ENCODE data around the gene ZNF544.
"Not testable (repeated sequence)": the region's sequence is repeated elsewhere in the genome, so short reads cannot be mapped to it uniquely, and the experiment has no call there.

Gene ZNF544

DNA sequence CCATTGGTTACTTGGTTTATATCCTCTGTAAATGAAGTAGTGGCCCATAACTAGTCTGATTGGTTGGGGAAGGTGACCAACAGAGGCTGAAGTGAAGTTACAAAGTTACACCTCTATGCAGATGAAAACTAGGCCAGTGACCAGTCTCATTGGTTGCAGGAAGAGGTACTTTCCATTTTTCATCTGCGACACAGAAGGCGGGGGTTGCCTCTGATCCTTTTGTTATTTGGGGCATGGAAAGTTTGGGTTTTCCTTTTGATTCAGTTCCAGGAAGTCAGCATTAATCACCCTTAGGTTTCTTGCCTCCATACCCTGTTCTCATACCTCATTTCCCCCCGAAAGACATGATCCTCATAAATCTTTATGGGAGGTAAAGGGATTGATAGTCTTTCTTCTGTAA, 20.2 kb downstream of the ZNF544 start:
- H3K79me2 ChIP-seq (ENCODE audit: low read length), result no peaks in the 10 kb centered on the region
- H3K9me2 ChIP-seq (replicated peaks; ENCODE audit: insufficient read depth, low read length), result no peaks in the 10 kb centered on the region
- no peak overlapping the region for H3K27ac ChIP-seq (ENCODE audit: low read length)
- H3K9me3 ChIP-seq (replicated peaks; ENCODE audit: insufficient read depth, low read length), result no peaks in the 10 kb centered on the region; the same call in 1 of the 2 replicates
- H4K20me1 ChIP-seq (ENCODE audit: insufficient read depth, low read length), result no peaks in the 10 kb centered on the region
- H3K4me3 ChIP-seq (ENCODE audit: low read length), result no peak overlapping the region
- DNase-seq, result no peak
- no peak overlapping the region for H3K9ac ChIP-seq (ENCODE audit: low read length)
- H2AFZ ChIP-seq (ENCODE audit: low read length), result no peak overlapping the region
- no peaks in the 10 kb centered on the region for H3K27me3 ChIP-seq (replicated peaks; ENCODE audit: insufficient read depth, low read length)
- H3F3A ChIP-seq (ENCODE audit: insufficient read depth, low read length), result no peaks in the 10 kb centered on the region
- no peaks in the 10 kb centered on the region for H3K36me3 ChIP-seq (replicated peaks; ENCODE audit: insufficient read depth, low read length)
- H3K4me1 ChIP-seq (ENCODE audit: low read length), result no peaks in the 10 kb centered on the region
- TF ChIP-seq, protein P1, sequence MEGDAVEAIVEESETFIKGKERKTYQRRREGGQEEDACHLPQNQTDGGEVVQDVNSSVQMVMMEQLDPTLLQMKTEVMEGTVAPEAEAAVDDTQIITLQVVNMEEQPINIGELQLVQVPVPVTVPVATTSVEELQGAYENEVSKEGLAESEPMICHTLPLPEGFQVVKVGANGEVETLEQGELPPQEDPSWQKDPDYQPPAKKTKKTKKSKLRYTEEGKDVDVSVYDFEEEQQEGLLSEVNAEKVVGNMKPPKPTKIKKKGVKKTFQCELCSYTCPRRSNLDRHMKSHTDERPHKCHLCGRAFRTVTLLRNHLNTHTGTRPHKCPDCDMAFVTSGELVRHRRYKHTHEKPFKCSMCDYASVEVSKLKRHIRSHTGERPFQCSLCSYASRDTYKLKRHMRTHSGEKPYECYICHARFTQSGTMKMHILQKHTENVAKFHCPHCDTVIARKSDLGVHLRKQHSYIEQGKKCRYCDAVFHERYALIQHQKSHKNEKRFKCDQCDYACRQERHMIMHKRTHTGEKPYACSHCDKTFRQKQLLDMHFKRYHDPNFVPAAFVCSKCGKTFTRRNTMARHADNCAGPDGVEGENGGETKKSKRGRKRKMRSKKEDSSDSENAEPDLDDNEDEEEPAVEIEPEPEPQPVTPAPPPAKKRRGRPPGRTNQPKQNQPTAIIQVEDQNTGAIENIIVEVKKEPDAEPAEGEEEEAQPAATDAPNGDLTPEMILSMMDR (IDR thresholded peaks at IDR 0.05; ENCODE audit: low read length), result no peak
- TF ChIP-seq EZH2phosphoT487 (IDR thresholded peaks at IDR 0.05; ENCODE audit: low read length) (no peak), EZH2 (optimal IDR thresholded peaks at IDR 0.05; ENCODE audit: low read depth, low read length) (no peak)
- no peak overlapping the region for H3K4me2 ChIP-seq (ENCODE audit: low read depth, low read length)

DNA sequence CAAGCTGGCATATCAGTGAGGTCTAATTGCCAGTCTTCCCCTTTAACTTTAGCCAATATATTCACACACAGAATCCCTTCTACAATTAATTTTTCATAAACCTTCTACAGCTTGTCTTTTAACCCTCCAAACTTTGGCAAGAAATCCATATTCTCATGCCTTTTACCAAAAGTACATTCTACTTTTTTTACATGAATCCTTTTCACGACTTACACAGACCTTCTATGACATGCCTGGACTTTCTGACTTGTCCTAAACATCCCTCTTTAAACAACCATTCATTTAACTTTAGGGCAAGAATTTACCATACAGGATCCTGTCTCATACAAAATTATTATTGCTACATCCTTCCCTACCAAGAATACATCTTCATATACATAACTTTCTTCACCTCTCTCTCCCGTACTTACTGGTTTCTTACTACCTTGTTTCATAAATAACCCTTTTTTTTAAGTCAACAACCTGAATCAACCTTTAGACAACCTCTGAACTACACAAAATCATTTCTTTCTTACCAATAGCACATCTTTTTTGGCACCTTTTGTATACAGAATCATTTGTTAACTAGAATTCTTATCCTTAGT, 23.5 kb downstream of the ZNF544 start:
- H3K27me3 ChIP-seq (replicated peaks; ENCODE audit: insufficient read depth, low read length), result no peaks in the 10 kb centered on the region
- H3K27ac ChIP-seq (ENCODE audit: low read length), result no peak overlapping the region
- no peak overlapping the region for H3K4me3 ChIP-seq (ENCODE audit: low read length)
- no peaks in the 10 kb centered on the region for H3K4me1 ChIP-seq (ENCODE audit: low read length)
- H3F3A ChIP-seq (ENCODE audit: insufficient read depth, low read length), result no peaks in the 10 kb centered on the region
- DNase-seq, result no peak
- no peak overlapping the region for H3K4me2 ChIP-seq (ENCODE audit: low read depth, low read length)
- no peaks in the 10 kb centered on the region for H3K79me2 ChIP-seq (ENCODE audit: low read length)
- H3K9me2 ChIP-seq (replicated peaks; ENCODE audit: insufficient read depth, low read length), result no peaks in the 10 kb centered on the region
- no peak overlapping the region for H3K9ac ChIP-seq (ENCODE audit: low read length)
- no peaks in the 10 kb centered on the region for H3K36me3 ChIP-seq (replicated peaks; ENCODE audit: insufficient read depth, low read length)
- no peak overlapping the region for H2AFZ ChIP-seq (ENCODE audit: low read length)
- no peaks in the 10 kb centered on the region for H3K9me3 ChIP-seq (replicated peaks; ENCODE audit: insufficient read depth, low read length)
- no peaks in the 10 kb centered on the region for H4K20me1 ChIP-seq (ENCODE audit: insufficient read depth, low read length)
- TF ChIP-seq, protein P1 (IDR thresholded peaks at IDR 0.05; ENCODE audit: low read length), result no peak
- no peak for TF ChIP-seq EZH2 (optimal IDR thresholded peaks at IDR 0.05; ENCODE audit: low read depth, low read length)

DNA sequence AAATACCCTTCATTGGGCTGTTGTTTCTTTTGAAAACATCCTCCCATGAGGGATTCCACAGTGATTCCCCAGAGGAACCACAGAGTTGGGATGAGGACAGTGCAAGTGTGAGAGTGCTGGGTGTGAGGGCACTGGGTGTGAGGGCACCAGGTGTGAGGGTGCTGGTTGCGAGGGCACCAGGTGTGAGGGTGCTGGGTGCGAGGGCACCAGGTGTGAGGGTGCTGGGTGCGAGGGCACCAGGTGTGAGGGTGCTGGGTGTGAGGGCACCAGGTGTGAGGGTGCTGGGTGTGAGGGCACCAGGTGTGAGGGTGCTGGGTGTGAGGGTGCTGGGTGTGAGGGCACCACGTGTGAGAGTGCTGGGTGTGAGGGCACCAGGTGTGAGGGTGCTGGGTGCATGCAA, 29.5 kb downstream of the ZNF544 start:
- not testable (repeated sequence) for H3K79me2 ChIP-seq (ENCODE audit: low read length); H3K9me3 ChIP-seq (replicated peaks; ENCODE audit: insufficient read depth, low read length); H3K4me2 ChIP-seq (ENCODE audit: low read depth, low read length); H4K20me1 ChIP-seq (ENCODE audit: insufficient read depth, low read length); H3K4me3 ChIP-seq (ENCODE audit: low read length); H3K4me1 ChIP-seq (ENCODE audit: low read length); H3F3A ChIP-seq (ENCODE audit: insufficient read depth, low read length); H3K9ac ChIP-seq (ENCODE audit: low read length); DNase-seq; H3K27me3 ChIP-seq (replicated peaks; ENCODE audit: insufficient read depth, low read length); H3K36me3 ChIP-seq (replicated peaks; ENCODE audit: insufficient read depth, low read length); H3K9me2 ChIP-seq (replicated peaks; ENCODE audit: insufficient read depth, low read length); H3K27ac ChIP-seq (ENCODE audit: low read length); H2AFZ ChIP-seq (ENCODE audit: low read length)

DNA sequence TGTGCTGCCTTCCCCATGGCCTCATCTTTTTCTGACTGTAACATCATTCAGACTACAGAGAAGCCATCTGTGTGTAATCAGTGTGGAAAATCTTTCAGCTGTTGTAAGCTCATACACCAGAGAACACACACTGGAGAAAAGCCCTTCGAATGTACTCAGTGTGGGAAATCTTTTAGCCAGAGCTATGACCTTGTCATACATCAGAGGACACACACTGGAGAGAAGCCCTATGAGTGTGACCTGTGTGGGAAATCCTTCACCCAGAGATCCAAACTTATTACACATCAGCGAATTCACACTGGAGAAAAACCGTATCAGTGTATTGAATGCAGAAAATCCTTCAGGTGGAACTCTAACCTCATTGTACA, 32.9 kb downstream of the ZNF544 start:
- no peak for DNase-seq
- H3K27me3 ChIP-seq (replicated peaks; ENCODE audit: insufficient read depth, low read length), result no peaks in the 10 kb centered on the region
- H3K9ac ChIP-seq (ENCODE audit: low read length), result no peak overlapping the region
- no peak overlapping the region for H3K4me2 ChIP-seq (ENCODE audit: low read depth, low read length)
- H3K4me1 ChIP-seq (ENCODE audit: low read length), result no peaks in the 10 kb centered on the region
- no peaks in the 10 kb centered on the region for H3K9me2 ChIP-seq (replicated peaks; ENCODE audit: insufficient read depth, low read length)
- no peaks in the 10 kb centered on the region for H3K79me2 ChIP-seq (ENCODE audit: low read length)
- no peaks in the 10 kb centered on the region for H3F3A ChIP-seq (ENCODE audit: insufficient read depth, low read length)
- no peaks in the 10 kb centered on the region for H3K9me3 ChIP-seq (replicated peaks; ENCODE audit: insufficient read depth, low read length)
- no peaks in the 10 kb centered on the region for H4K20me1 ChIP-seq (ENCODE audit: insufficient read depth, low read length)
- no peak overlapping the region for H3K4me3 ChIP-seq (ENCODE audit: low read length)
- H3K36me3 ChIP-seq (replicated peaks; ENCODE audit: insufficient read depth, low read length), result no peaks in the 10 kb centered on the region
- no peak for TF ChIP-seq EZH2phosphoT487 (IDR thresholded peaks at IDR 0.05; ENCODE audit: low read length)
- TF ChIP-seq EZH2 (optimal IDR thresholded peaks at IDR 0.05; ENCODE audit: low read depth, low read length), result no peak
- TF ChIP-seq, protein P1 (IDR thresholded peaks at IDR 0.05; ENCODE audit: low read length), result no peak
- H2AFZ ChIP-seq (ENCODE audit: low read length), result no peak overlapping the region
- H3K27ac ChIP-seq (ENCODE audit: low read length), result no peak overlapping the region
